NCI-H524 (cell line): ENCODE measurements around the gene ZNF557.
"Not testable (repeated sequence)": the region's sequence is repeated elsewhere in the genome, so short reads cannot be mapped to it uniquely, and the experiment has no call there.

Experiments used
- DNase-seq, 2 experiments: peaks; one replicate each; lab custom pipeline; 2025; lab: John Stamatoyannopoulos, UW

ZNF557 gene

GRCh38 chr19:7069042-7069903 lies at the start of gene ZNF557:
Gene ZNF557 (plus strand): TSS chr19:7069703. CDS start chr19:7075075, 5,372 bp downstream.
- peak; percentile 85 to 95 for DNase-seq

DNA sequence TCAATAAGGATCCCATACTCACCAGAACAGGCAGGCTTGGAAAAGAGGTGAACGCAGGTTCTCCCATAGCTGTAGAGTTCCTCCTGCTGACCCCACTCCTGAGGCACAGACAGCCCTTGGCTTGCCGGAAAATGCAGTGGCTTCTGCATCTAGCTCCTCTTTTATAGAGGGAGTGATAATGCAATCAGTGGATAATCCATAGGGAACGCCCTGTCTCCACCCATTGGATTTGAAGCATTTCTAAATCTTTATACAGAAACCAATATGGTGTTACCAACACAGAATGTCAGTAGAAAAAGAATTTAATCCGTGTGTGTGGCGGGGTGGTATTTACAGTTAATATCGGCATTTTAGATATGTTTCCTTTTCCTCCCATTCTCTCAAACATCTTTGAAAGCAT lies 48.2 kb upstream of the ZNF557 start, which contains the start of gene MBD3L2B:
MBD3L2B (minus strand) TSS at position 101 of the 400 bp plus-strand sequence; CDS start at position 67, 34 bp downstream.
- not testable (repeated sequence) for DNase-seq

- DNase-seq: not testable (repeated sequence)
These were observed 40.7 kb upstream of the ZNF557 start for GRCh38 chr19:7028790-7029189.

DNA sequence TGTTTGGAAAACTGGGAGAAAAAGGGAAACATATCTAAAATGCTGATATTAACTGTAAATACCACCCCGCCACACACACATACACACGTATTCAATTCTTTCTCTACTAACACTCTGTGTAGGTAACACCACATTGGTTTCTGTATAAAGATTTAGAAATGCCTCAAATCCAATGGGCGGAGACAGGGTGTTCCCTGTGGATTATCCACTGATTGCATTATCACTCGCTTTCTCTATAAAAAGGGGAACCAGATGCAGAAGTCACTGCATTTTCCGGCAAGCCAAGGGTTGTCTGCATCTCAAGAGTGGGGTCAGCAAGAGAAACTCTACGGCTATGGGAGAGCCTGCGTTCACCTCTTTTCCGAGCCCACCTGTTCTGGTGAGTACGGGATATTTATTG lies 39.2 kb upstream of the ZNF557 start, which contains the start of gene MBD3L5:
MBD3L5 (plus strand) TSS at position 301 of the 400 bp plus-strand sequence; CDS start at position 335, 34 bp downstream.
- DNase-seq: not testable (repeated sequence)

DNA sequence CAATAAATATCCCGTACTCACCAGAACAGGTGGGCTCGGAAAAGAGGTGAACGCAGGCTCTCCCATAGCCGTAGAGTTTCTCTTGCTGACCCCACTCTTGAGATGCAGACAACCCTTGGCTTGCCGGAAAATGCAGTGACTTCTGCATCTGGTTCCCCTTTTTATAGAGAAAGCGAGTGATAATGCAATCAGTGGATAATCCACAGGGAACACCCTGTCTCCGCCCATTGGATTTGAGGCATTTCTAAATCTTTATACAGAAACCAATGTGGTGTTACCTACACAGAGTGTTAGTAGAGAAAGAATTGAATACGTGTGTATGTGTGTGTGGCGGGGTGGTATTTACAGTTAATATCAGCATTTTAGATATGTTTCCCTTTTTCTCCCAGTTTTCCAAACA lies 29.4 kb upstream of the ZNF557 start, which contains the start of gene MBD3L4:
MBD3L4 (minus strand) TSS at position 101 of the 400 bp plus-strand sequence; CDS start at position 66, 35 bp downstream.
- not testable (repeated sequence) for DNase-seq

DNA sequence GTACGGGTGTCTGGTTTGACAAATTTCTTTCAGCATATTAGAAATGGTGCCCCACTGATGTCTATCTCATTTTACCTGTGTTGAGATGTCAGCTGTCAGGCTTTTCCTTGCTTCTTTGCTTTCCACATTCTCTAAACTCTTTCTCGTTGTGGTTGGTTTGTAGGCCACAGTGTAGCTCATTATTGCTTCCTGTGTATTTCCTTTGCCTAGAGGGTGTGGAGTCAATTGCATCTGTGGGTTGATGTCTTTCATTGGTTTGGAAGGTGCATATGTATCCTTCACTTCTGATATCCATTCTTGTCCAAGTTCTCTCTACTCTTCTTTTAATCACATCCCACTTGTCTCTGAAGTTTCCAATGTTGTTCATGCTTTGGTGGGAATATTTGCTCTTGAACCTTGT lies 27.9 kb upstream of the ZNF557 start:
- not testable (repeated sequence) for DNase-seq

DNA sequence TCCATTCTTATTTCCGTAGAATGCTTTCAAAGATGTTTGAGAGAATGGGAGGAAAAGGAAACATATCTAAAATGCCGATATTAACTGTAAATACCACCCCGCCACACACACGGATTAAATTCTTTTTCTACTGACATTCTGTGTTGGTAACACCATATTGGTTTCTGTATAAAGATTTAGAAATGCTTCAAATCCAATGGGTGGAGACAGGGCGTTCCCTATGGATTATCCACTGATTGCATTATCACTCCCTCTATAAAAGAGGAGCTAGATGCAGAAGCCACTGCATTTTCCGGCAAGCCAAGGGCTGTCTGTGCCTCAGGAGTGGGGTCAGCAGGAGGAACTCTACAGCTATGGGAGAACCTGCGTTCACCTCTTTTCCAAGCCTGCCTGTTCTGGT lies 20.5 kb upstream of the ZNF557 start, which contains the start of gene MBD3L2:
MBD3L2 (plus strand) TSS at position 301 of the 400 bp plus-strand sequence; CDS start at position 354, 53 bp downstream.
- not testable (repeated sequence) for DNase-seq

- not testable (repeated sequence) for DNase-seq
These were observed 18.1 kb upstream of the ZNF557 start for GRCh38 chr19:7051421-7051820.

- DNase-seq: not testable (repeated sequence)
These were observed 16.6 kb upstream of the ZNF557 start for GRCh38 chr19:7052896-7053295.

DNA sequence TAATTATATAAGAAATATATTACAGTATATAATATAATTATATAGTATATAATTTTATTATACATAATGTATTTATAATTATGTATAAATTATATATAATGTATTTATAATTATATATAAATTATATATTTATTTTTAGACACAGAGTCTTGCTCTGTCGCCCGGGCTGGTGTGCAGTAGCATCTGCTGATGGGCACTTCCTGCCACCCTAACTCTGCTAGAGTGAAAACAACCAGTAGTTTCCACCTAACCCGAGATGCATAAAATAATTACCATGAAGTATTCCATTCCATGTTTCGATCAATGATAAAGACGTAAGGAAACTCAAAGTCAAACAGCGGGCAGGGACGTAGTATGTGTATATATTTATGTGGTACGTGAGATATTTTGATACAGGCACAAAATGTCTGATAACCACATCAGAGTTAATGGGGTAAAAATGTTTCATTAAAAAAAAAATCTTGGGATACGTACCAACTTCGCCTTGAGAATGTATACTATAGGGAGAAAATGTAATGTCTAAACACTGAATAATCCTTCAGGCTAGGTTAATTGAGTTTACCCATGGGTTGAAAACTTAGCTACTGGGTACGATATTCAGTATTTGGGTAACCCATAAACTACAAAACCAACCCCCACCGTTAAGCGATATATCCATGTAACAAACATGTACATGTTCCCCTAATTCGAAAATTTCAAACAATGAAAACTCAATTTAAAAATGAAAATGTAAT lies 14.7 kb upstream of the ZNF557 start:
- DNase-seq: not testable (repeated sequence)

- not testable (repeated sequence) for DNase-seq
These were observed 13.8 kb upstream of the ZNF557 start for GRCh38 chr19:7055679-7056078.

GRCh38 chr19:7056371-7056770 lies 13.1 kb upstream of the ZNF557 start:
- DNase-seq: not testable (repeated sequence)

DNA sequence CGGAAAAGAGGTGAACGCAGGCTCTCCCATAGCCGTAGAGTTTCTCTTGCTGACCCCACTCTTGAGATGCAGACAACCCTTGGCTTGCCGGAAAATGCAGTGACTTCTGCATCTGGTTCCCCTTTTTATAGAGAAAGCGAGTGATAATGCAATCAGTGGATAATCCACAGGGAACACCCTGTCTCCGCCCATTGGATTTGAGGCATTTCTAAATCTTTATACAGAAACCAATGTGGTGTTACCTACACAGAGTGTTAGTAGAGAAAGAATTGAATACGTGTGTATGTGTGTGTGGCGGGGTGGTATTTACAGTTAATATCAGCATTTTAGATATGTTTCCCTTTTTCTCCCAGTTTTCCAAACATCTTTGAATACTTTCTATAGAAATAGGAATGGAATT lies 10.9 kb upstream of the ZNF557 start, which contains the start of gene MBD3L3:
MBD3L3 (minus strand) TSS at position 101 of the 400 bp plus-strand sequence; CDS start at position 30, 71 bp downstream.
- not testable (repeated sequence) for DNase-seq

DNA sequence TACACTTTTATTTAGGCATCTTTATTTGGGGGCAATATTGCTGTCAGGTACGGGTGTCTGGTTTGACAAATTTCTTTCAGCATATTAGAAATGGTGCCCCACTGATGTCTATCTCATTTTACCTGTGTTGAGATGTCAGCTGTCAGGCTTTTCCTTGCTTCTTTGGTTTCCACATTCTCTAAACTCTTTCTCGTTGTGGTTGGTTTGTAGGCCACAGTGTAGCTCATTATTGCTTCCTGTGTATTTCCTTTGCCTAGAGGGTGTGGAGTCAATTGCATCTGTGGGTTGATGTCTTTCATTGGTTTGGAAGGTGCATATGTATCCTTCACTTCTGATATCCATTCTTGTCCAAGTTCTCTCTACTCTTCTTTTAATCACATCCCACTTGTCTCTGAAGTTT lies 9.5 kb upstream of the ZNF557 start:
- not testable (repeated sequence) for DNase-seq

- no peak for DNase-seq
These were observed 6.2 kb upstream of the ZNF557 start for GRCh38 chr19:7063339-7063738.

GRCh38 chr19:7063764-7064418 lies 5.6 kb upstream of the ZNF557 start:
- DNase-seq: no peak

DNA sequence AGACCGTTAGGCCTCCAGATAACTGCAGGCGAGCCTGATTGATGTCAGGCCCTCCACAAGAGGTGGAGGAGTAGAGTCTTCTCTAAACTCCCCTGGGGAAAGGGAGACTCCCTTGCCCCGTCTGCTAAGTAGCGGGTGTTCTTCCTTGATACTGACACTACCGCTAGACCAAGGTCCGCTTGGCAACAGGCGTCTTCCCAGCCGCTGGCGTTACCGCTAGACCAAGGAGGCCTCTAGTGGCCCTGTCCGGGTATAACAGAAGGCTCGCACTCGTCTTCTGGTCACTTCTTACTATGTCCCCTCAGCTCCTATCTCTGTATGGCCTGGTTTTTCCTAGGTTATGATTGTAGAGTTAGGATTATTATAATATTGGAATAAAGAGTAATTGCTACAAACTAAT lies 2.4 kb upstream of the ZNF557 start:
- DNase-seq: peak in 1 of 2 experiments; percentile 42

GRCh38 chr19:7067716-7068115 lies 1.8 kb upstream of the ZNF557 start:
- no peak for DNase-seq

DNA sequence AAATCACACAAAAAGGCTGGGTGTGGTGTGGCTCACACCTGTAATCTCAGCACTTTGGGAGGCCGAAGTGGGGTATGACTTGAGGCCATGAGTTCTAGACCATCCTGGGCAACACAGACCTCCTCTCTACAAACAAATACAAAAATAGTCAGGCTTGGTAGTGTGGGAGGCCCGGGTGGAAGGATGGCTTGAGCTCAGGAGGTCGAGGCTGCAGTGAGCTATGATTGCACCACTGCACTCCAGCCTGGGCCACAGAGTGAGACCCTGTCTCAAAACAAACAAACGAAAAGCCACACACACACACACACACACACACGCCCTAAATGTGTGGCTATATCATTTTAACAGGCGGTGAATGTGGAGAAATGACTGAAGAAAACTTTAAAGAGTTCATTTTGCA lies 904 bp upstream of the ZNF557 start:
- DNase-seq: no peak

- DNase-seq: peak in 1 of 2 experiments; percentile 37
These were observed 362 bp downstream of the ZNF557 start for GRCh38 chr19:7069904-7070226.

GRCh38 chr19:7072541-7072940 lies 3.0 kb downstream of the ZNF557 start:
- no peak for DNase-seq
